ENCODE measurements around the gene NRSN2.

- TF ChIP-seq JUND (IDR thresholded peaks at IDR 0.05) (no peak), ZBTB33 (IDR thresholded peaks at IDR 0.05; ENCODE audit: extremely low read depth, insufficient replicate concordance, low read length) (no peak), EZH2 (IDR thresholded peaks at IDR 0.05) (no peak), CTCF (IDR thresholded peaks at IDR 0.05 in 2 of 3, conservative IDR thresholded peaks at IDR 0.05 in 1 of 3; ENCODE audit: borderline replicate concordance in 1 of 3, insufficient read depth in 1 of 3, low read depth in 2 of 3, low read length in 2 of 3) (no peak), POLR2A (IDR thresholded peaks at IDR 0.05; ENCODE audit: borderline replicate concordance, extremely low read depth, insufficient read depth, insufficient read length) (no peak), CBX3 (IDR thresholded peaks at IDR 0.05; ENCODE audit: low read depth) (no peak), MAX (IDR thresholded peaks at IDR 0.05) (no peak), REST (IDR thresholded peaks at IDR 0.05; ENCODE audit: low read depth) (no peak), POLR2AphosphoS5 (IDR thresholded peaks at IDR 0.05; ENCODE audit: low read depth, low read length) (no peak), CEBPB (IDR thresholded peaks at IDR 0.05; ENCODE audit: low read depth) (no peak), EZH2phosphoT487 (IDR thresholded peaks at IDR 0.05; ENCODE audit: borderline replicate concordance) (no peak), YY1 (IDR thresholded peaks at IDR 0.05; ENCODE audit: extremely low read depth, insufficient replicate concordance, low read depth, low read length) (no peak), EGR1 (IDR thresholded peaks at IDR 0.05; ENCODE audit: low read depth) (no peak)
Measured at GRCh38 chr20:376750-377149, 29.8 kb downstream of the NRSN2 start.
